HG02885 (cell line): ENCODE measurements around the gene PPP1R2C.

Experiments
- ATAC-seq: cut with Tn5 transposase; IDR thresholded peaks from one replicate; pipeline ENCODE4 v1.9.1; 2021; ENCODE audit warnings: mild to moderate bottlenecking; ENCODE audit not compliant: unreplicated experiment, poor library complexity

The PPP1R2C gene

GRCh38 chrX:42751573-42751972, 26.4 kb downstream of the PPP1R2C start:
- ATAC-seq: no peak

DNA sequence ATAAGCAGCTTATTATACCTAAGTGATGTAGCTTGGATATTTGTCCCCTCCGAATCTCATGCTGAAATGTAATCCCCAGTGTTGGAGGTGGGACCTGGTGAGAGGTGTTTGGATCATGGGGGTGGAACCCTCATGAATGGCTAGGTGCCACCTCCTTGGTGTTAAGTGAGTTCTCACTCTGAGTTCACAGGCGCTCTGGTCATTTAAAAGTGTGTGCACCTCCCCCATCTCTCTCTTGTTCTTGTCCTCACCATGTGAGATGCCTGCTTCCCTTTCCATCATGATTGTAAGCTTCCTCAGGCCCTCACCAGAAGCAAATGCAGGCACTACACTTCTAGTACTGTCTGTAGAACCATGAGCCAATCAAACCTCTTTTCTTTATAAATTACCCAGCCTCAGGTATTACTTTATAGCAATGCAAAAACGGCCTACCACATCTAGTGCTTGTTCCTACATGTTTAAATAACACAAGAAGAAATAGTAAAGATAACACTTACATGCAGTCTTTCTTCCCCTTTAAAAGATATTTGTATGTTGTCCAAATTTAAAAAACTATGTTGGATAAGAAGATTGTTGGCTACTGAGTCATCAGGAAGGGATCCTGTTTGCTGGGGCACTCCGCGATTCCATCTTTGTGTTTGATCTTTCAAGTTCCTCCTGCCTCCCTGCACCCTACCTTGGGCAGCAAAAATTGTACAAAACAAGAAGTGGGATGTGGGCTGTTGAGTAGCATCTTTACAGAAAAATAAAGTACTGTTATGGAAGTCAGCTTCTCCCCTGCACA, 29.7 kb downstream of the PPP1R2C start:
- no peak for ATAC-seq

- no peak for ATAC-seq
Observed at GRCh38 chrX:42746606-42747005, 31.4 kb downstream of the PPP1R2C start.

DNA sequence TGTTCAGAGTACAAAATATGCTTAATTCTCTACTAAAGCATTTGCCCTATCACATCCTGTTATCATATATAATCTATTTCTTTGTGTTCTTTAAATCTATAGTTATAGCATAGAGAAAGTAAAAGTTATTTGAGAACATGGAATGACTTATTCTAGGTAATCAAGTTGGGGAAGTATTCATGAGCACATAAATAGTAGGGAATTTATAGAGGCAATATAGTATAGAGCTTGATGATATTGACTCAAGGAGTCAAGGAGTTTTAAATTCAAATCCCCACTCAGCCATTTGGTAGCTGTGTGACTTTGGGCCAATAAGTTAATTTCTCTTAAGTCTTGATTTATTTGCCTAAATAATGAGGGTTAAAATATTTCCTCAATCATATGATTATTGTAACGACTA, 37.5 kb downstream of the PPP1R2C start:
- ATAC-seq: no peak

- ATAC-seq: no peak
Observed at GRCh38 chrX:42739741-42740140, 38.2 kb downstream of the PPP1R2C start.

- no peak for ATAC-seq
Observed at GRCh38 chrX:42739258-42739657, 38.7 kb downstream of the PPP1R2C start.

DNA sequence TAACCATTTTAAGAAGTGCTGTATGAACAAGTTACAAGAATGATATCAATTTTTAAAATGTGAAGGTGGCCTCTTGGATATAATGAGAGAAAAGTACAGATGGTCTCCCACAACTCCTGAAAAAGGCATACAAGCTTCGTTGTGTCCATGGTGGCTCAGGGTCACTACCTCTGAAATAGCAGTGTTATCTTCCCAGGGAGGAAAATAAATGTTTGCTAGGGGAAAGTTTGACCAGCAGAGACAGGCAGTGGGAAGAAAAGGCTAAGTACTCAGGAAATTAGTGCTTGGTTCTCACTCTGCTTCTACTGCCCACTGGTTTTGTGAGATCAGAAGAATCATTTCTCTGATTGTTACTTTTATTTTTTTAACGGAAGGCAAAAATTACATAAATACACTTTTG, 39.4 kb downstream of the PPP1R2C start:
- no peak for ATAC-seq

- ATAC-seq: no peak
Observed at GRCh38 chrX:42735250-42735649, 42.7 kb downstream of the PPP1R2C start.

- no peak for ATAC-seq
Observed at GRCh38 chrX:42732506-42732905, 45.5 kb downstream of the PPP1R2C start.
